HG02852 (cell line): ENCODE data around the gene ATP10A.

Source experiments
- ATAC-seq: cut with Tn5 transposase; IDR thresholded peaks from one replicate; pipeline ENCODE4 v1.9.1; 2021; ENCODE audit warnings: mild to moderate bottlenecking, moderate library complexity; ENCODE audit not compliant: unreplicated experiment

ATP10A gene

DNA sequence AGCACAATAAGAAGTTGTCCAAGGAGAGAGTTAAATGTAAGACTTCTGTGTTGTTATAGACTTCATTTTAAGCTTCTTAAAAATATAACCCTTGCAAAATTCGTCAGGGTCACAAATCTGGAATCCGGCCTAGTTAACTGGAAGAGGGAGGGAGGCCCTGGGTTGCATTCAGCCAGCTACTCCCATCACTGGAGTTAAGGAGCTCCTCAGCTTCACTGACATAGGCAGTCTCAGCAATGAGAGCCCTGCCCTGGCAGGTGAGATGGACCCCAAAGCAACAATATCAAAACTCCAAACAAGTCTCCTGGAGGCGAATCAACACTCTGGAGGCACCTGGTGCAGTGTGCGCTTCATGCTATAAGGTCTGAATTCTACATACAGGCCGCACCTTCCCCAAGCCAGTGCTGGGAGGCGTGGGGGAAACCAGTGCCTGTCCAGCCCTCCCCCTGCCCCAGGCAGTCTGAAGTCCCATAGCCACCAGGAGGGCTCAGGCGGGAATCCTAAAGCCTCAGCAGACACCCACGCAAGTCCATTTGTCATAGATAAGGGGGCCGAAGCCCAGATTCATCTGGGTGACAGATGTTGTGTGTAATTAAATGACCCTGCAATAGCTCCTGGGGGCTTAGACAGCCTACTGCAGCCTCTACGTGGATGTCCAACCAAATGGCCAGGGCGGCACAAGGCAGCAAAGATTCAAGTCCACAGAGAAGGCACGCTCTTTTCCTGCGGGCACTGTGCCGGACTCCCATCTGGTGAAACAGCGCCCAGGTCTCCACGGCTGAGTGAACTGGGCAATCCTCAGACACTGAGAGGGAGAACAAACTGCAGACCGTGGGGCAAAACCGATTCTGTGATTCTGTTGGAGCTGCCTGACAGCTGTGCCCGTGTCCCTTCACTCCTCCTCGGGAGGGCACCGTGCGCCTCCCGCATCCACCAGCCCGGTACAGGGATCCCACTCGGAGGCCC, 64.9 kb downstream of the ATP10A start:
- no peak for ATAC-seq

DNA sequence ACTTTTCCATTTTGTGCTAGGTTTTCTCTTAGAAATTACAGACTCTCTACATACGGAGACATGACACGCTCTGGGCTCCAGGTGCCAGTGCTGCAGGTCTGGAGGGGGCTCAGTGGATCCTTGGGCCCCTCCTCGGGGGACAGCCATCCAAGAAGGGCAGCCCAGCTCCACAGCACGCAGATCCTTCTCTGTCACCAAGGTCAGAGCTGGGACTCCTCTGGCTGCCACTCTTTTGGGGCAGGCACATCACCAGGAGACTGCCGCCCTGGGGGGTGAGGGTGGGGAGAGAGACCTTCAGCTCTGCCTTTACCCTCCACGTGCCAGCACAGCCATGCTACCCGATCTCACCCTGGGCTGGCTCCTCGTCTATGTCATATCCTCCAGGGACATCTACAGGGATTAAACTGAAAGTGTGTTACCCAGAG, 65.6 kb downstream of the ATP10A start:
- no peak for ATAC-seq

DNA sequence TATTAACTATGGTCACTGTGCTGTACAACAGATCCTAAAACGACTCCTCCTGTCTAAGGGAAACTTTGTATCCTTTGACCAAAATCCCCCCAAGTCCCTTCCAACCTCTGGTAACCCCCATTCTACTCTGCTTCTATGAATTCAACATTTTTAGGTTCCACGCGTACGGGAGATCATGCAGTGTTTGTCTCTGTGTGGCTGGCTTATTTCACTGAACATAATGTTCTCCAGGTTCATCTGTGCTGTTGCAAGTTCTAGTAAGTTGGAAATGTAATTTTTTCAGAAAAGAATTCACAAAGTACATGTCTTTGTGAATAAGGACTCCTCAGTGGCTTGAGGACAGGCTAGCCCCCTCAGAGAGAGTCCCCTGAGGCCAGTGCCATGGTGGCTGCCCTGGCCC, 66.1 kb downstream of the ATP10A start:
- ATAC-seq: no peak

DNA sequence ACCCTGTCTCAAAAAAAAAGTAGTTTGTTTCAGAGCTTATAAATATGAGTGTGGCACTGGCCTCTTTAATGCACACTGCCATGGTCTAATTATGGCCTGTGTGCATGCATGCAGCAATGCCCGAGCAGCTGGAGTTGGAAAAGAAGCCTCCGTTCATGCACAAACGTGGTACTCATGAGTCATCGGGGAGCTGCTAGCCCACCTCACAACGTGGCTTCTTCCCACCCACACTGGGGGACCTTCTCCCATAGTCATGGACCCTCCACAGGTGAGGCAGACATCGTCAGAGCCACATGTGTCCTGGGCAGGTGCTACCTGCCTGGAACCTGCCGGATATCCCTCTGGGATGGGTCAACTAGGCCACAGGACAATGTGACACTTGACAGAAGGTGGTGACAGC, 66.7 kb downstream of the ATP10A start:
- ATAC-seq: no peak

DNA sequence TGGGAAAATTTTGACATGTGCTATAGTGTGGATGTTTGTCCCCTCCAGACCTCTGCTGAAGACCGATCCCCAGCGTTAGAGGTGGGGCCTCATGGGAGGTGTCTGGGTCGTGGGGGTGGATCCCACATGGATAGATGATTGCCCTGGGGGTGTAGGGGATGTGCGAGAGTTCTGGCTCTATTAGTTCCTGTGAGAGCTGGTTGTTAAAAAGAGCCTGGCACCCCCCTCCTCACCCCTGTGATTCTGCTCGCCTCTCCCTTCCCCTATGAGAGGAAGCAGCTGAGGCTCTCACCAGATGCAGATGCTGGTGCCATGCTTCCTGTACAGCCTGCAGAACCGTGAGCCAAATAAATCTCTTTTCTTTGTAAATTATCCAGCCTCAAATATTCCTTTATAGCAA, 67.4 kb downstream of the ATP10A start:
- no peak for ATAC-seq

DNA sequence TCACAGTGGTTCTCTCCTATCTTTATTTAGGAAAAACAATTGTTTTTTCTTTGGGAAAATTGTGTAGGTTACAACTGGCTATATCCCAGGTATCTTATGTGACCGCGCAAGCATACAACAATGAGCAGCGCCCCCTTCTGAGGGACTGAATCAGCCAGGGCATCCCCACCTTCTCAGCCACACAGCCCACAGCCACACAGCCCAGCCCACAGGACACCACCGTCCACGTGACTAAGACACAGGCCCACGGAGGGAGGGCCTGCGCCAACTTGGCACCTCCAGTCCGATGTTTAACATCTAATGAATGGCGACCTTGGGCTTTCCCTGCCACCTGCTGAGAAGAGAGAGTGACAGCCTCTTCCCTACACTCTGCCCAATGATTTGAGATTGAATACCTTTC, 68.1 kb downstream of the ATP10A start:
- no peak for ATAC-seq

DNA sequence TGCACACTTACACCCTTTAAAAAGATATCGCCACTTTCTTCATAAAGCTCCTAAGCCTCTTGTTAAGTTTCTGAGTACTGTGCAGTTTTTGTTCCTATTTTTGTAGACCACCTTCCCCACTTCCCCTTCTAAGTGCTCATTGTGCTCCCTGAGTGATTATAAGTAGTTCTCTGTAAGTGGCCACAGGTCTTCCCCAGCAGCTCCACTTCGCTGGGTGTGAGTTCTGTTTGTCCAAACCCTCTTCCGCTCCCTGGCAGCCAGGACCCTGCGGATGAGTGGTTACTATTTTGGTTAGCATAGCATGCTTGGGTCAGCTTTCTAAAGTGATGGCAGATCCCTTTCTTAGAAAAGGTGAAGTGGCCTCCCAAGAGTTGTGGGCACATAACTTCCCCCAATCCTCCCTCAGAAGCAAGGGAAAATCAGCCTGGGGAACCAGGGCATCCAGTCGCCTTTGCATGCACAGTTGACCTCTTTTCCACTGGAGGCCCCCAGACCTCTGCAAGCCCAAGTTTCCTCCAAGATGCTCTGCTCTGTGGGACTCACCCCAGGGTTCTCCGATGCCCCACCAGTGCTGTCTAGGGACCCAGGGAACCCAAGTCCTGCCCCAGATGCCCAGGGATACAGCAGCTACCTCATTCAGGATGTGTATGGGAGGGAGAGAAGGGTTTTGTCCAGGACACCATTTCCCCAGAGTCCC, 69.6 kb downstream of the ATP10A start:
- peak; percentile 87 for ATAC-seq

DNA sequence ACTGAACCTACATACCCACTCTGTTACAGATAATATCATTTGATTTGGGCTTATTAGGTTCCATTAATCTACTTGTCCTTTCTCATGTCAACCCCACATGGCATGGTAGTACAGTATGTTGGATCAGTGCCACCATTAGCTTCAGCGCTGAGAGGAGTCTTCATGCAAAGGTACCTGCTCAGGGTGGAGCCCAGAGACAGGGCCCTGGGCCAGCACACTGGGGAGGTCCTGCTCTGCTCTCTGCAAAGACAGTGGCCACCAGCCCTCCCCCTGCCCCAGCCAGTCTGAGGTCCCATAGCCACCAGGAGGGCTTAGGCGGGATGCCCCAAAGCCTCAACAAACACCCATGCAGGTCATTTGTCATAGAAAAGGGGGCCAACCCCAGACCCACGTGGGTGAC, 71.0 kb downstream of the ATP10A start:
- no peak for ATAC-seq

DNA sequence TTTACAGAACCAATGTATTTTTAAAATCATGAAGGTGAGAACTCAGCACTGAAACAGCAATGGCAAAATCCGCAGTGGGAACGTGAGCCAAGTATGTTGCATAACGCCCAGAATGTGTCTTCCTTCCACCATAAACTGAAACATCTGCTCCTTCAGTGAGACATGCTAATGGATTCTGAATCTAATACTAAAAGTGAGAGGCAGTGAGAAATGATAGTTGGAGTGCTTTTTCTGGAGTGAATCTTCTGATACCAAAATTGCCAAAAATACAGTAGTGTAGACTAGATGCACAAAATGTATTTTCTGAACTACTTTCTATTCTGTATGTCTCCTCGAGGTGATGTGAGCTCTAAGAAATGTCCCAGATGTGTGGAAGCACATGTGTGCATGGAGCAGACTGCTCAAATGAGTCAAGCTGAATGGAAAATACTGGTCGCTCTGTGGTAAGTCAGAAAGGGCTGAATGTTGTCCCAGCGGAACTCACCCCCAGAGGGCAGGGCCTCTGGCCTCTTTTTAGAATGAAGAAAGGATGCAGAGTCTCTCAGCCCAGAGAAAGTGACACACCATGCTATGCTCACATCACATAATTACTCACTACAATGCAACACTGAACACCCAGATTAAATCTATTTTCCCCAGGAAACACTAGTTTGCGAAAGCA, 73.0 kb downstream of the ATP10A start:
- ATAC-seq: no peak

DNA sequence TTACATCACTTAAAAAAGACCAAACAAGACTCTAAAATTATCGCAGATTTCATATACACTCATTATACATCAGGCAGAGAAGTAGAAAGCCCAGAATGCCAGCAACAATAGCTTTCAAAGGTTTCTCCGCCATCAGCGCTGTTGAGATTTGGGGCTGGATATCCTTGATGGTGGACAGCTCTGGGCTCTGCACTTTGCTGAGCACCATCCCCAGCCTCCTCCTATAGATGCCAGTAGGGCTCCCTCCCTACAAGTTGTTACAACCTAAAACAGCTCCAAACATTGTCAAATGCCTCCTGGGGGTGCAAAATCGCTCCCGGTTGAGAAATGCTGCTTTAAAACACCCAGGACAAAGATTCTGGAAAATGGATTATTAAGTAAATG, 73.5 kb downstream of the ATP10A start:
- ATAC-seq: no peak

DNA sequence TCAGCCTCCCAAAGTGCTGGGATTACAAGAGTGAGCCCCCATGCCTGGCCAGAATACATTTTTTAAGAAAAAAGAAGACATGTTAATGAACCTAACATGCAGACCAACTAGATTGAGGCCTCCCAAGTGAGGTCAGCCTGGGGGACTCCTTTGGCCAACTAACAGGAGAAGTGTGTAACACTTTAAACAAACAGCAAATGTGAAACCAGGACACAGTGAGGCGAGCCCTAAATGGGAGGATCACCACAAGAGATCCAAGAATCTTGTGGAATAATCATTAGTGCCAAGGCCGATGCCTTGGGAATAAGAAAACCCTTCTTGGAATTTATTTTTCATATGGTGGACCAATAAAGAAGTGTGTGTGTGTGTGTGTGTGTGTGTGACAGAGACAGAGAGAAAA, 73.9 kb downstream of the ATP10A start:
- ATAC-seq: no peak

DNA sequence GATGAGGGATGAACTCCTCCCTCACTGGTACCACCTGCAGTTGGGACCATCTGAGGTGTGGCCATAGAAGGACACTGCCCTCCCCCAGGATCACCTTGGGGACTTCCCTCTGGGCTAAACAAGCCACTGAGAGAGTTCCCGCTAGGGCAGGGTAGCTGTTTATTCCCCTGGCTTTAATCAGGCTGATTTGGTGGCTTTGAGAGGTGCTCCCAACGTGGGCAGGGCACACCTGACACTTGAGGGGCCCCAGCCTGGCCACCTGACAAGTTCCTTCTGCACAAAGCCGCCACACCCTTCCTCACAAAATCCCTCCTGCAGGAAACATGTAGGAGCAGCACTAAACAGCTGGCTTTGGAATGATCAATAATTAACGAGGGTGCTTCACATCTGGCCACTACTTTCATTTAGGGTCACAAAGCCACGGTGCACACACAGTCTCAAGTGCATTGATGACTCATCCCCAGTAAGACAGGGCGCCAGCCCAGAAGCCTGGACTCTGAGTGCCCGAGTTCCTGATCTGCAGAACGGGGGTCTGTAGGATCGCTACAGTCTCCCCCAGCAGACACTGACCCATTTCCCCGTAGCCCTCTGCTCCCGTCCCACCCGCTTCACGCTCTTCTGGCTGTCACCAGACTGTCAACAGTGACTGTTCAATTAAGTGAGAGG, 75.1 kb downstream of the ATP10A start:
- ATAC-seq: peak; percentile 56

DNA sequence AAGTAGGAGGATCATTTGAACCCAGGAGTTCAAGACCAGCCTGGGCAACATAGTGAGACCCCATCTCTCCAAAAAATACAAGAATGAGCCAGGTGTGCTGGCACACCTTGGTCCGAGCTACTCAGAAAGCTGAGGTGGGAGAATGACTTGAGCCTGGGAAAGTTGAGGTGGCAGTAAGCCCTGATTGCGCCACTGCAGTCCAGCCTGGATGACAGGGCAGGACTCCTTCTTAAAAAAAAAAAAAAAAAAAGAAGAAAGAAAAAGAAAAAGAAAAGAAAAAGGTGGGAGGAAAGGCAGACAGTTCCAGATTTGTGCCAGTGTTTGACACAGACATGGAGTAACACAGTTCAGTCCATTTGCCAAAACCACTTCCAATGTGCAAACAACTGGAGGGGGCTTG, 75.7 kb downstream of the ATP10A start:
- ATAC-seq: no peak

DNA sequence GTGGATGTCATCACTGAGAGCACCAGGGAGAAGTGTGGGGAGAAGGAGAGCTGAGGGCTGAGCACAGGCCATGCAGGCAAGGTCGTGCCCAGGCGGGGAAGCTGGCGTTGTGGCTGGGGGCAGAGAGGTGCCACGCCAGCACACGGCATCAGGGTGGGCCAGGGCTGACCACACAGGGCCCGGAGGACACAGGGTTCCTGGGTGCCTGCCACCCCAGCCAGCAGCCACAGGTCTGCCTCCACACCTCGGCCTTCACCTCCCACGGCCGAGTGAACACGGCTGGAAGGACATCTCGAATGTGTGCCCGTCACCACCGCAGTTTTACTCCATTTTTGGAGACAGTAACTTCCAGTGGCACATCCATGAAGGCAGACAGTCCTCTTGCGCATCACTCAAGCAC, 77.1 kb downstream of the ATP10A start:
- no peak for ATAC-seq

DNA sequence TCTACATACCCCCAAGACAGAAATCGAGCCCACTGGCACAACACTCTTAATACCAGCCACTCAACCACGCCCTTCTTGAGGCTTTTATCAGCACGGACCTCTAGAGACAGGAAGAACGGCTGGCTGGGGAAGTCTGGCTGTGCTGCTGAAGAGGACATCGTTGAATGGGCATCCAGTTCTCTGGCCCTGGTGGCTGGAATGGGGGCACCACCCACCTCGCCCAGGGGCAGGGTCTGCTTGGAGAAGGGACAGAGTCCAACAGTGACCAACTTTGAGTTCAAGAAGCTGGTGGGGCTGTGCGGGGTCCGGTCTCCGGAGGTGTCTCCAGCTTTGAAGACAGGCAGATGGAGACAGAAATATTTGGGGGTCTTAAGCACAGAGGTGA, 77.5 kb downstream of the ATP10A start:
- ATAC-seq: no peak

DNA sequence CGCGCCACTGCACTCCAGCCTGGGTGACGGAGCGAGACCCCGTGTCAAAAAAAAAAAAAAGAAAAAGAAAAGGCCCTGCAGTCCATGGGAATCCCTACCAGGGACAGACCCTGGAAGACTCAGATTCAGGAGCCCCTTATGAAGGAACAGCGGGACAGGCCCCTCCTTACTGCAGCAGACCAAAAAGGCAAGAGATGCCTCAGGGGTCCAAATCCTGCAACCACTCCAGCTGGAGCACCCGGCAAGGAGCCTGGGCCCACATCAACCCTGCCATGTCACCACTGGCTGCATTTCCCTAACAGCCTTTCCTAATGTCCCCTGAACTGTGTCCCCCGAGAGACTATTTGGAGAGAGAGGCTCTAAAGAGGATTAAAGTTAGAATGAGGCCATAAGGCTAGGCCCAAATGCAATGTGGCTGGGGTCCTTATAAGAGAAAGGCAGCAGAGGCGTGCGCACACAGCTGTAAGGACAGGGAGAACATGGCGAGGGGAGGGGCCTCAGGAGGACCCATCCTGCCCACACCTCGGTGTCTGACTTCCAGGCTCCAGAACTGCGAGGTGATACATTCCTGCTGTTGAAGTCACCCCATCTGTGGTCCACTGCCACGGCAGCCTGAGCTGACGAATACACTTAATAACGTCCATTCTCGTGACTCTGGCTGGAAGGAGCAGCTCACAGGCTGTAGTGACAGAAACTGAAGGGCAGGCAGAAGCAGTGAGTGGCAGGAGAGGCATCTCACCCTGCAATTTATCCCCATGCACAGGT, 78.1 kb downstream of the ATP10A start:
- no peak for ATAC-seq

DNA sequence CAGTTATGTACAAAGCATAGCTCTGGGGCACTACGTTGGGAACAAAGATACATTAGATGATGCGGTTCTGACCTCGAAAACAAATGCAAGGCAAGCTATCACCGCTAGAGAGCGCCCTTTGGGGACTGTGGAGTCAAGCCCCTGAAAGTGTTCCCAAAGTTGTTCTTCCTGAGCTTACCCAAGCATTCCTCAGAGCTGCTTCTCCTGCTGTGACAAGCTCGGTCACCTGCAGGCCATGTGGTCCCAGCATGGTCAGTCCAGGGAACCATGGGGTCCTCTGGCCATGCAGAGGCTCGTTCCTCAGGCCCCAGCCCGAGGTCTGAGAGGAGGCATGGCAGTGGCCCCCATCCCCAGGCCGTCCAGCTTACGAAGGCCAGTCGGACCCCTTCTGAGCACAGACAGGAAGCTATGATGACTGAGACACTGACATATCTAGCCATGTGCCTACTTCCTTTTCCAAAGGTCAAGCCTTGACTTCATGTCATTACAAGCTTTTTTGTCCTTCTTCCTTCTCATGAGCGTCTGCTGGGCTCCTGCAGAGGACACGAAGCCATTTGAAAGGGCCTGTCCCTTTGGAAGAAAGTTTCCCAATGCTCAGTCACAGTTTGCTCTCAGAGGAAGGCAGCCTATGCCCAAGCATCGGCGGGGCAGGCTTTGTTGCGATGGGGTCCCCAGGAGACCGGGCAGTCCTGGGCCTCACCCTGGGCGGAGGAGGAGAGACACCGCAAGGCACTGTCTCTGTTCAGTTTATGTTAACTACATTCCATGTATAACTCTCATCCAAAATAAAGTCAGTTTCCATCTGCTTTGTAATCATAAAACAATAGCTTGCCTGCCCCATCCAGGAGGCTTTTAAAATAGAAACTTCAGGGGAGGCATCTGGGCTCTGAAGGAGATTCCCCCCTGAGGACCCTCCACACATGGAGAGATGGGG, 79.3 kb downstream of the ATP10A start:
- ATAC-seq: no peak

DNA sequence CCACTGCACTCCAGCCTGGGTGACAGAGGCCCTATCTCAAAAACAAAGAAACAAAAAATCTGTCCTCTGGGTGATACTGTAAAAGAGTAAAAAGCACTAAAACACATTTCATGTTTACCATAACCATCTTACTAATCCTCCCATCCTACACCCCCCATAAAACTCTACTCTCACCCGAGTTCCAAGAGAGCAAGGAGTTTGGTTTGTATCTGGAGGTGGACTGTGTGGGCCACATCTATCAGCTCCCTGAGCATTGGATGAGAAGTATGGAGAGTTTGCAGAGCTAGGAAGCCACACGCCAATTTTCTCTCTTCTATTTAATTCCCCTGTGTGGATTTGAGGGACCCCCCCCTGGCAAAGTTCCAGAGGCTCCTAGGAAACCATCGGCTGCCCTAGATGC, 80.0 kb downstream of the ATP10A start:
- no peak for ATAC-seq

DNA sequence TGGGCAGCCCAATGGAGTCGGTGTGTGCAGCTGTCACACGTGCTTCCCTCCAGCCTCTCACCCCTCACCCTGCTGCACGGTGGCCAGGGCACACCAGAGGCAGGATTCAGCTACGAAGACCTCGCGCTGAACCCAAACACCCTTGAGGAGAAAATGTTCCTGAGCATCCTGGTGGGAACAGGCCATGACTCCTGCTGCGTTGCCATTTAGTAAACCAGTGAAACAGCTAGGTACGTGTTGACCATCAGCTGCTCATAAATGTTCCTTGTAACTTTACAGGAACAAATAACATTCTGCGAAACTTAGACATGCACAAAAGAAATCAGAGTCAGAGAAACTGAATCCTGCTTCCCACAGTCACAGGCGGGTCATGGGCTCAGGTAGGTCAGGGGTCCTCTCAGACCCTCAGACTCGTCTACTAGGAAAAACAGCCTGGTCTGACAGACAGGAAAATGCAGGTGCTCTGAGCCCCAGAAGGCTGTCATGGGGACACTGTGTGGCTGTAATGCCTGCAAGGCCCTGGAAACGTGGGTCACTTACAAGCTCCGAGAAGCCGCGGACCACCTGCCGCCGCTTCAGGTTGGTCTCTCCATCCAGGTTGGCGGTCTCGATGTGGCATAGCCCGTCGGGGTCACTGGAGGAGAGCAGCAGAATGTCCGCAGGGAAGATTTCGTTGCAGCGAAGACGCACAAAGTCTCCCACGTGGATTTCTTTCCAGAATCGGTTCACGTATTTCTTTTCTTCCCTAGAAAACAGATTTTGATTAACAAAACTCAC, 82.5 kb downstream of the ATP10A start:
- ATAC-seq: no peak
